AG04450 (cell line): Measurements from ENCODE around the gene KRT72. TPM values are rescaled to one million over a fixed set of nuclear protein-coding genes. Genes with fewer than 3 reads are reported as not detected.

Source experiments
- CTCF ChIA-PET: fragments of 300-600, 350-600 bp; formaldehyde crosslinking; extraction: SDS; loops from one replicate; lab custom pipeline; 2022; ENCODE audit warnings: antibody characterized with exemption, inconsistent platforms; lab: Charles Lee
- POLR2A ChIA-PET: fragments of 350-600 bp; formaldehyde crosslinking; extraction: SDS; loops from one replicate; lab custom pipeline; 2021; ENCODE audit warnings: antibody characterized with exemption, inconsistent platforms; lab: Yijun Ruan, JAX
- DNase-seq: peaks from one replicate; pipeline ENCODE4 v3.0.0-alpha.2; 2011; ENCODE audit warnings: low read depth, low spot score
- H3K27ac ChIP-seq: one replicate; pipeline ENCODE4 v1.5.1; 2012; ENCODE audit warnings: low read depth, low read length, control low read depth
- H3K27me3 ChIP-seq: one replicate; pipeline ENCODE4 v1.6.0; 2012; ENCODE audit warnings: low read length; ENCODE audit not compliant: control insufficient read depth, insufficient read depth
- H3K4me3 ChIP-seq: 2 replicates; pipeline ENCODE4 v1.5.1; 2011; ENCODE audit warnings: mild to moderate bottlenecking, low read depth, low read length, control low read depth
- H3K9me3 ChIP-seq: 2 replicates; pipeline ENCODE4 v1.5.1; 2012; ENCODE audit warnings: low read length; ENCODE audit not compliant: control insufficient read depth, insufficient read depth
- polyA plus RNA-seq: library from polyadenylated mRNA; depleted of rRNA; stranded (reverse); fragments of >200 nt; gene quantifications from 2 replicates; pipeline ENCODE4 v1.2.3, GENCODE V29; 2011
- TF ChIP-seq, protein P1 (sequence below): IDR thresholded peaks from 2 replicates; pipeline ENCODE4 v1.5.1; 2011; ENCODE audit warnings: low read depth, low read length, control low read depth, inconsistent platforms

Gene KRT72
- polyA plus RNA-seq, 1 experiment = not detected

DNA sequence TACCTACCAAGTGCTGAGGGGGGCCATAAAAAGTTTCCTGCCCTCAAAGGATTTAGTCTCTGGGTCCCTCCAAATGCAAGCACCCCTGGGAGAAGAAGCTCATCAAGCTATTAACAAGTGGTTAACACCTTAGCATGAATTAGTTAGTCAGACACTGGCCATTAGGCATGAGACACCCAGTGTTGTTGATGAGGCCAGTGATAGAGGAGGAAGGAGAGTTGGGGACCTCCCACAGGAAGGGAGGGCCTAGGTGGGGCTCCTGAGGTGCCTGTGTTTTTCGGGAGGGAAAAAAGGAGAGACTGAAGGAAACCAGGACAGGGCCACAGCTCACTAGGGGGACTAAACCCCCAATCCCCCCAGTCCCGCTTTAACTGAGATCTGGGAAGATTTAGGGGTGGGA, 43.8 kb downstream of the KRT72 start:
- H3K27me3 ChIP-seq = peaks cover 34% of the 10 kb centered on the region
- no peak for DNase-seq
- no peak overlapping the region for H3K4me3 ChIP-seq
- CTCF ChIA-PET = no interaction called here
- POLR2A ChIA-PET = no interaction called here
- TF ChIP-seq, protein P1, sequence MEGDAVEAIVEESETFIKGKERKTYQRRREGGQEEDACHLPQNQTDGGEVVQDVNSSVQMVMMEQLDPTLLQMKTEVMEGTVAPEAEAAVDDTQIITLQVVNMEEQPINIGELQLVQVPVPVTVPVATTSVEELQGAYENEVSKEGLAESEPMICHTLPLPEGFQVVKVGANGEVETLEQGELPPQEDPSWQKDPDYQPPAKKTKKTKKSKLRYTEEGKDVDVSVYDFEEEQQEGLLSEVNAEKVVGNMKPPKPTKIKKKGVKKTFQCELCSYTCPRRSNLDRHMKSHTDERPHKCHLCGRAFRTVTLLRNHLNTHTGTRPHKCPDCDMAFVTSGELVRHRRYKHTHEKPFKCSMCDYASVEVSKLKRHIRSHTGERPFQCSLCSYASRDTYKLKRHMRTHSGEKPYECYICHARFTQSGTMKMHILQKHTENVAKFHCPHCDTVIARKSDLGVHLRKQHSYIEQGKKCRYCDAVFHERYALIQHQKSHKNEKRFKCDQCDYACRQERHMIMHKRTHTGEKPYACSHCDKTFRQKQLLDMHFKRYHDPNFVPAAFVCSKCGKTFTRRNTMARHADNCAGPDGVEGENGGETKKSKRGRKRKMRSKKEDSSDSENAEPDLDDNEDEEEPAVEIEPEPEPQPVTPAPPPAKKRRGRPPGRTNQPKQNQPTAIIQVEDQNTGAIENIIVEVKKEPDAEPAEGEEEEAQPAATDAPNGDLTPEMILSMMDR = no peak
- H3K9me3 ChIP-seq = no peaks in the 10 kb centered on the region
- no peak overlapping the region for H3K27ac ChIP-seq

DNA sequence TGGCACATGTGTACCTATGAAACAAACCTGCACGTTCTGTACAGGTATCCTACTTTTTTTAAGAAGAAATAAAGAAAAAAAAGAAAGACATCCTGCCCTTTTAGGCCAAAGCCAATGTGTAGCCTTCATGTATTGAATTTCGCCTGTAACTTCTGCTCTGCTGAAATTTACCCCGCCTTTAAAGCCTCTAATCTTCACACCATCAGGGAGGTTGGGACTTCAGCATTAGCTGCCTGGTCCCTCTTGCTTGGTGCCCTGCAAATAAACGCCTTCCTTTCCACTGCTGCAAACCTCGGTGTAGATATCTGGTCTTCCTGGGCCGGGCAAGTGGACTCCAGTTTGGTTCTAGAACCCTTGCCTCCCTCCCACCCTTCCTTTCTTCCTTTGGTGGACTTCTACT, 45.7 kb downstream of the KRT72 start:
- CTCF ChIA-PET = interaction anchor here (0.7 kb wide), 1 partner anchor 324 kb away, joined by 3 read pairs; no protein-coding TSS in a partner anchor
- no peak for DNase-seq
- POLR2A ChIA-PET = no interaction called here
- peaks cover 35% of the 10 kb centered on the region for H3K27me3 ChIP-seq
- H3K4me3 ChIP-seq = no peak overlapping the region
- TF ChIP-seq, protein P1 = no peak
- no peaks in the 10 kb centered on the region; the same call in 1 of the 2 replicates for H3K9me3 ChIP-seq
- no peak overlapping the region for H3K27ac ChIP-seq

DNA sequence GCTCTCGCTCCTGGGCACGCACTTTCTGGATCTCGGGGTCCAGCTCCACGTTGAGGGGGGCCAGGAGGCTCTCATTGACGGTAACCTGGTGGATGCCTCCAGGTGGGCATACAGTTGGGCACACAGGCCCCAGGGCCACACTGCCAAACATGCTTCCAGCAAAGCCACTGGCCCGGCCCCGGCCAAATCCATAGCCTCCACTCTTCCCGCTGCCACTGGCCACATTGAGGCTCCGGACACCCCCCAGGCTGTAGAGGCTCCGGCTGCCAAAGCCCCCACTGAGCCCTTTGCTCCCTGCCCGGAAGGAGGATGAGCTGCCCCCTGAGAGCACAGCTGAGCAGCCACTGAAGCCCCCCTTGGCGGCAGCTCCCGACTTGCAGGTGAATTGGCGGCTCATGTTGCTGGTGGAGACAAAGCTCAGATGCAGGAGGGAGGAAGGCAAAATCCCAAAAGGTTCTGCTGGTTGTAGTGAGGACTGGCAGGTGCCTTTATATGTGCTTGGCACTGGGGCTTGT, 48.5 kb downstream of the KRT72 start, which contains the start of gene KRT71:
KRT71 (minus strand) TSS at position 465 of the 515 bp plus-strand sequence; CDS start at position 397, 68 bp downstream.
- POLR2A ChIA-PET = no interaction called here
- no peak within 1 kb of the TSS for H3K27ac ChIP-seq
- H3K4me3 ChIP-seq = no peak within 1 kb of the TSS
- H3K27me3 ChIP-seq = peaks cover 28% of the 10 kb centered on the region
- H3K9me3 ChIP-seq = no peaks in the 10 kb centered on the region; the same call in 1 of the 2 replicates
- no peak for DNase-seq
- CTCF ChIA-PET = no interaction called here
- TF ChIP-seq, protein P1 = no peak

DNA sequence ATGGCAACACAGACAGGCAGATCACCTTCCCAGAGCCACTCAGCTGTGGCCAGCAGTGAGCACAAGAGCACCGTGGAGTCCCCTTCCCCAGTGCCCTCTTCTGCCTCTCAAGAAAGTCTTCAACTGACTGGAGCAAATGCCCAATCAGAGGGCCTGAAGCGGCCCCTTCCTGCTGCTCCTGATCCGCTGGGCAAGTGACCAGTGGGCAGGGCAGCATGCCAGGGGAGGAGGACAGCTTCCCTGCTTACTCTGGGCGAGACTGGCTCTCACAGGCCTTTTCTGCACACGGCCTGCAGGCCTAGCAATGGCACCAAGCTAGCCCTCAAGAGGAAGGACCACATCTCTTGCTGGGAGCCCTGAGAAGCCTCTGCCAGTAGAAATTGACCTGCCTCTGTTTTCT, 49.2 kb downstream of the KRT72 start:
- Histone ChIP-seq H3K27me3 (peaks cover 24% of the 10 kb centered on the region), H3K4me3 (no peak overlapping the region), H3K27ac (no peak overlapping the region), H3K9me3 (no peaks in the 10 kb centered on the region; the same call in 1 of the 2 replicates)
- CTCF ChIA-PET = no interaction called here
- POLR2A ChIA-PET = no interaction called here
- no peak for DNase-seq
- TF ChIP-seq, protein P1 = no peak

DNA sequence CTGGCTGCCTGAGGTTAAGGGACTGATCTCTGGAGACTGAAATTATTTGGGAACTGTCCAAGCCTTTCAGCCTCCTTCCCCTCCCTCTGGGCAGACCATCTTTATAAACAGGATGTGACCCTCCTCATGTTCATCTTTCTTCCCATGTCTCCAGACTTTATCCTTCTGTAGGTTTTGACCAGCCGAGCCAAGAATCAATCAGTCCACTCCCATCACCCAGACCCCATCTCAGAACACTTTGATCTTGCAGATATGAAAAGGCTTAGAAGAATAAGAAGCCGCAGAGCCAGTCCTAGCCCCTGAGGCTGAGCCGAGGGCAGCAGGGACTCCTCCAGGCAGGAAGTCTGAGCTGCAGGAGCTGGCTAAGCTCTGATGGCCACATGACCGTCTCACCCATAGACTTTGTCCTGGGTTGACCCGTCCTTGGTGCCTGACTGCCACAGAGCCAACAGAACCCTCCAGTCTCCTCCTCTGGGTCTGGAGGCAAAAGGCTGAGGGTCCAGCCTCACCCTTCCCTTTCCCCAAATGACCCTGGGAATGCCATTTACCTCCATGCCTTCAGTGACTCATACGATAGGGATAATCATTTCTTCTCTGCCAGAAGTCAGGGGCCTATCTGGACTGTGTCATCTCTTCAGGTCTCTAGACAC, 49.9 kb downstream of the KRT72 start:
- DNase-seq = no peak
- H3K27ac ChIP-seq = no peak overlapping the region
- no peak overlapping the region for H3K4me3 ChIP-seq
- peaks cover 26% of the 10 kb centered on the region for H3K27me3 ChIP-seq
- TF ChIP-seq, protein P1 = no peak
- CTCF ChIA-PET = no interaction called here
- H3K9me3 ChIP-seq = no peaks in the 10 kb centered on the region; the same call in 1 of the 2 replicates
- POLR2A ChIA-PET = no interaction called here
